ENCODE results near the gene CLCNKB.

Gene CLCNKB

GRCh38 chr1:16029288-16029687 lies 14.3 kb upstream of the CLCNKB start:
- ATAC-seq = no peak
- TF ChIP-seq BACH2 (CRISPR knock-in tag; IDR thresholded peaks at IDR 0.05; ENCODE audit: borderline replicate concordance) (no peak), CSDC2 (CRISPR knock-in tag; IDR thresholded peaks at IDR 0.05) (no peak), ZFP3 (CRISPR knock-in tag; IDR thresholded peaks at IDR 0.05) (no peak), GLIS3 (CRISPR knock-in tag; IDR thresholded peaks at IDR 0.05) (no peak), ZC3H10 (CRISPR knock-in tag; IDR thresholded peaks at IDR 0.05) (no peak), ZNF8 (CRISPR knock-in tag; IDR thresholded peaks at IDR 0.05) (no peak), ARNTL (CRISPR knock-in tag; IDR thresholded peaks at IDR 0.05; ENCODE audit: borderline replicate concordance, low read depth) (no peak), ESRRG (CRISPR knock-in tag; IDR thresholded peaks at IDR 0.05) (no peak), TSHZ2 (CRISPR knock-in tag; IDR thresholded peaks at IDR 0.05) (no peak), SNAI2 (CRISPR knock-in tag; IDR thresholded peaks at IDR 0.05) (no peak), OSR1 (CRISPR knock-in tag; IDR thresholded peaks at IDR 0.05) (no peak), RARB (CRISPR knock-in tag; IDR thresholded peaks at IDR 0.05) (no peak), ISL1 (CRISPR knock-in tag; IDR thresholded peaks at IDR 0.05) (no peak), CSRNP3 (CRISPR knock-in tag; IDR thresholded peaks at IDR 0.05) (no peak), ZNF565 (CRISPR knock-in tag; conservative IDR thresholded peaks at IDR 0.05; ENCODE audit: low read depth) (no peak)

GRCh38 chr1:16031551-16031950 lies 12.0 kb upstream of the CLCNKB start:
- TF ChIP-seq OSR1 (CRISPR knock-in tag; IDR thresholded peaks at IDR 0.05) (no peak), ZNF8 (CRISPR knock-in tag; IDR thresholded peaks at IDR 0.05) (no peak), TSHZ2 (CRISPR knock-in tag; IDR thresholded peaks at IDR 0.05) (no peak), ESRRG (CRISPR knock-in tag; IDR thresholded peaks at IDR 0.05) (no peak), BACH2 (CRISPR knock-in tag; IDR thresholded peaks at IDR 0.05; ENCODE audit: borderline replicate concordance) (no peak), POU6F1 (CRISPR knock-in tag; IDR thresholded peaks at IDR 0.05; ENCODE audit: borderline replicate concordance, low read depth) (no peak), TOX (CRISPR knock-in tag; IDR thresholded peaks at IDR 0.05; ENCODE audit: borderline replicate concordance) (no peak), CREB5 (CRISPR knock-in tag; IDR thresholded peaks at IDR 0.05; ENCODE audit: low read depth) (no peak), ZFP3 (CRISPR knock-in tag; IDR thresholded peaks at IDR 0.05) (no peak), ZC3H10 (CRISPR knock-in tag; IDR thresholded peaks at IDR 0.05) (no peak), ARNTL (CRISPR knock-in tag; IDR thresholded peaks at IDR 0.05; ENCODE audit: borderline replicate concordance, low read depth) (no peak), TCF4 (CRISPR knock-in tag; IDR thresholded peaks at IDR 0.05; ENCODE audit: borderline replicate concordance) (no peak), CSDC2 (CRISPR knock-in tag; IDR thresholded peaks at IDR 0.05) (no peak), ZFP30 (CRISPR knock-in tag; IDR thresholded peaks at IDR 0.05) (no peak), ISL1 (CRISPR knock-in tag; IDR thresholded peaks at IDR 0.05) (no peak), RARB (CRISPR knock-in tag; IDR thresholded peaks at IDR 0.05) (no peak), PATZ1 (CRISPR knock-in tag; IDR thresholded peaks at IDR 0.05; ENCODE audit: borderline replicate concordance) (no peak), ZNF70 (CRISPR knock-in tag; IDR thresholded peaks at IDR 0.05) (no peak), PPARA (CRISPR knock-in tag; IDR thresholded peaks at IDR 0.05; ENCODE audit: borderline replicate concordance) (no peak)
- no peak for ATAC-seq
